H1 (cell line): Measurements from ENCODE around the gene CCDC112. TPM values are rescaled to one million over a fixed set of nuclear protein-coding genes. Genes with fewer than 3 reads are reported as not detected.

ENCODE experiments used
- CTCF ChIA-PET: fragments of 300-600 bp; sonication (Branson Sonifier 250); formaldehyde crosslinking; loops from one replicate; lab custom pipeline; 2021; ENCODE audit not compliant: partially characterized antibody; lab: Charles Lee
- POLR2A ChIA-PET: fragments of 300-600 bp; sonication (Branson Sonifier 250); formaldehyde crosslinking; loops from one replicate; lab custom pipeline; 2021; ENCODE audit warnings: inconsistent platforms; ENCODE audit not compliant: partially characterized antibody; lab: Charles Lee
- DNase-seq, 2 experiments: peaks; one replicate each; pipeline versions ENCODE4 v3.0.0 to v3.0.0-alpha.2; 2010 to 2022; ENCODE audit warnings: low spot score in 2 of 2, low read depth in 1 of 2, mixed read lengths in 1 of 2
- FAIRE-seq: peaks from 2 replicates; lab custom pipeline; 2011; peaks lifted over from hg19 to GRCh38; lab: Jason Lieb, UNC
- H2AFZ ChIP-seq: 2 replicates; pipeline ENCODE4 v1.8.1; 2012; ENCODE audit warnings: low read length, inconsistent platforms
- H2AK5ac ChIP-seq: 2 replicates; pipeline ENCODE4 v1.6.1; 2013; ENCODE audit warnings: low read depth, low read length
- H2BK120ac ChIP-seq: replicated peaks from 2 replicates; pipeline ENCODE3; 2013; ENCODE audit warnings: low read depth, low read length, inconsistent platforms
- H2BK12ac ChIP-seq: 2 replicates; pipeline ENCODE4 v1.6.1; 2013; ENCODE audit warnings: low read depth, low read length
- H2BK15ac ChIP-seq: 2 replicates; pipeline ENCODE4 v1.6.1; 2013; ENCODE audit warnings: low read length
- H2BK20ac ChIP-seq: 2 replicates; pipeline ENCODE4 v1.6.1; 2013; ENCODE audit warnings: low read length
- H2BK5ac ChIP-seq: 2 replicates; pipeline ENCODE4 v1.6.1; 2013; ENCODE audit warnings: low read depth, low read length
- H3K14ac ChIP-seq: 2 replicates; pipeline ENCODE4 v1.6.1; 2013; ENCODE audit warnings: inconsistent platforms; ENCODE audit not compliant: insufficient read length
- H3K18ac ChIP-seq: 2 replicates; pipeline ENCODE4 v1.6.1; 2013; ENCODE audit warnings: low read length; ENCODE audit errors: extremely low read depth
- H3K23ac ChIP-seq: 2 replicates; pipeline ENCODE4 v1.6.1; 2013; ENCODE audit warnings: inconsistent platforms; ENCODE audit not compliant: insufficient read length
- H3K23me2 ChIP-seq: 2 replicates; pipeline ENCODE4 v1.6.1; 2013; ENCODE audit warnings: low read depth, low read length
- H3K27ac ChIP-seq: 2 replicates; pipeline ENCODE4 v1.6.1; 2011; ENCODE audit warnings: low read depth, low read length, inconsistent platforms
- H3K27me3 ChIP-seq, 4 experiments: replicated peaks in 1 of 4; 1 replicate in 1 of 4; 2 replicates in 3 of 4; pipeline versions ENCODE4 v1.6.1 to v1.8.1; 2011 to 2013; ENCODE audit warnings: low read length in 3 of 4, mild to moderate bottlenecking in 3 of 4, inconsistent platforms in 2 of 4, mixed read lengths in 2 of 4, moderate library complexity in 1 of 4; ENCODE audit not compliant: control insufficient read depth in 3 of 4, insufficient read depth in 3 of 4; ENCODE audit errors: extremely low read depth in 1 of 4
- H3K36me3 ChIP-seq, 4 experiments: 2 replicates each; pipeline versions ENCODE4 v1.6.1 to v1.8.1; 2011 to 2013; ENCODE audit warnings: mild to moderate bottlenecking in 4 of 4, low read length in 3 of 4, moderate library complexity in 2 of 4, control low read depth in 1 of 4, inconsistent platforms in 1 of 4; ENCODE audit not compliant: insufficient read depth in 4 of 4, control insufficient read depth in 2 of 4
- H3K4ac ChIP-seq: replicated peaks from 2 replicates; pipeline ENCODE3; 2013; ENCODE audit warnings: low read length, low read depth, mixed read lengths, inconsistent platforms; ENCODE audit not compliant: insufficient read length
- H3K4me1 ChIP-seq, 4 experiments: replicated peaks in 1 of 4; 1 replicate in 1 of 4; 2 replicates in 3 of 4; pipeline versions ENCODE4 v1.6.1 to v1.8.1; 2011 to 2013; ENCODE audit warnings: low read length in 3 of 4, inconsistent platforms in 2 of 4, mixed read lengths in 1 of 4; ENCODE audit not compliant: insufficient read depth in 4 of 4, control insufficient read depth in 3 of 4
- H3K4me2 ChIP-seq, 2 experiments: 2 replicates each; pipeline versions ENCODE4 v1.6.1 to v1.8.1; 2011 to 2013; ENCODE audit warnings: low read depth in 2 of 2, low read length in 2 of 2, control low read depth in 1 of 2, inconsistent platforms in 1 of 2, mild to moderate bottlenecking in 1 of 2; ENCODE audit not compliant: insufficient read depth in 1 of 2
- H3K4me3 ChIP-seq, 4 experiments: fragments of 200-600, 300-600 bp in 1 of 4; sonication (generic), shearing (Covaris generic), sonication (Bioruptor Twin) in 1 of 4; 2 replicates each; pipeline versions ENCODE4 v1.5.1 to v1.8.1; 2011 to 2016; ENCODE audit warnings: low read length in 4 of 4, low read depth in 3 of 4, control low read depth in 2 of 4, inconsistent platforms in 2 of 4, mild to moderate bottlenecking in 2 of 4, mixed read lengths in 1 of 4, moderate library complexity in 1 of 4; ENCODE audit not compliant: insufficient read depth in 2 of 4; ENCODE audit errors: extremely low read depth in 1 of 4
- H3K56ac ChIP-seq: replicated peaks from 2 replicates; pipeline ENCODE3; 2013; ENCODE audit warnings: low read depth, mild to moderate bottlenecking, mixed read lengths, low read length, inconsistent platforms; ENCODE audit not compliant: insufficient read length
- H3K79me1 ChIP-seq: 2 replicates; pipeline ENCODE4 v1.6.1; 2013; ENCODE audit warnings: low read depth, low read length, control low read depth
- H3K79me2 ChIP-seq, 2 experiments: 2 replicates each; pipeline versions ENCODE4 v1.6.1 to v1.8.1; 2012 to 2013; ENCODE audit warnings: low read length in 2 of 2, mild to moderate bottlenecking in 2 of 2, inconsistent platforms in 1 of 2; ENCODE audit not compliant: insufficient read depth in 2 of 2, control insufficient read depth in 1 of 2
- H3K9ac ChIP-seq, 4 experiments: replicated peaks in 1 of 4; 1 replicate in 1 of 4; 2 replicates in 3 of 4; pipeline versions ENCODE4 v1.6.1 to v1.8.1; 2011 to 2013; ENCODE audit warnings: low read depth in 3 of 4, low read length in 3 of 4, control low read depth in 2 of 4, mild to moderate bottlenecking in 2 of 4, moderate library complexity in 2 of 4, inconsistent platforms in 1 of 4; ENCODE audit errors: extremely low read depth in 1 of 4
- H3K9me3 ChIP-seq, 2 experiments: 2 replicates each; pipeline versions ENCODE4 v1.6.1 to v1.8.1; 2012 to 2013; ENCODE audit warnings: mild to moderate bottlenecking in 2 of 2, moderate library complexity in 2 of 2, control low read depth in 1 of 2, inconsistent platforms in 1 of 2, low read depth in 1 of 2, low read length in 1 of 2, mixed read lengths in 1 of 2; ENCODE audit not compliant: insufficient read depth in 2 of 2
- H4K20me1 ChIP-seq, 2 experiments: replicated peaks in 1 of 2; 2 replicates each; pipeline versions ENCODE3 to v1.8.1; 2011 to 2013; ENCODE audit warnings: inconsistent platforms in 2 of 2, low read length in 2 of 2, mild to moderate bottlenecking in 1 of 2; ENCODE audit not compliant: insufficient read depth in 2 of 2, control insufficient read depth in 1 of 2
- H4K5ac ChIP-seq: 2 replicates; pipeline ENCODE4 v1.6.1; 2013; ENCODE audit warnings: low read length, low read depth, mixed read lengths, inconsistent platforms; ENCODE audit not compliant: insufficient read length
- H4K8ac ChIP-seq: 2 replicates; pipeline ENCODE4 v1.8.0; 2013; ENCODE audit warnings: mild to moderate bottlenecking, moderate library complexity, low read length, inconsistent platforms; ENCODE audit not compliant: insufficient read depth; ENCODE audit errors: extremely low read depth
- H4K91ac ChIP-seq: replicated peaks from 2 replicates; pipeline ENCODE3; 2013; ENCODE audit warnings: low read length, mixed read lengths, inconsistent platforms; ENCODE audit not compliant: insufficient read length
- EGR1 ChIP-seq: IDR thresholded peaks from 2 replicates; pipeline ENCODE4 v1.6.1; 2011; ENCODE audit warnings: low read depth, low read length, borderline replicate concordance
- HDAC6 ChIP-seq: IDR thresholded peaks from one replicate; pipeline ENCODE4 v1.7.1; 2012; ENCODE audit warnings: low read depth, mild to moderate bottlenecking, inconsistent platforms, low read length, moderate library complexity
- POLR2A ChIP-seq, 2 experiments: IDR thresholded peaks; 1 replicate in 1 of 2; 2 replicates in 1 of 2; pipeline ENCODE4 v1.6.1; 2011; ENCODE audit warnings: low read depth in 2 of 2, low read length in 2 of 2, mild to moderate bottlenecking in 2 of 2; ENCODE audit errors: control extremely low read depth in 1 of 2
- SIRT6 ChIP-seq: IDR thresholded peaks from one replicate; pipeline ENCODE4 v1.7.1; 2012; ENCODE audit warnings: low read length, inconsistent platforms
- SUZ12 ChIP-seq: fragments of 200-600 bp; sonication (generic); IDR thresholded peaks from 2 replicates; pipeline ENCODE4 v1.6.1; 2012; ENCODE audit warnings: mild to moderate bottlenecking, inconsistent platforms, low read length, moderate library complexity, mixed read lengths
- WGBS, 2 experiments: shearing (Covaris generic) in 1 of 2; methylation state at CpG; one replicate each; pipeline versions ENCODE4 v1.1.6 to v1.1.7; 2013 to 2015; ENCODE audit warnings: low lambda C conversion rate in 2 of 2, mixed read lengths in 2 of 2, inconsistent platforms in 1 of 2, low coverage in 1 of 2, missing lambda C conversion rate in 1 of 2; ENCODE audit not compliant: insufficient replicate concordance in 2 of 2, insufficient coverage in 1 of 2, insufficient read length in 1 of 2; ENCODE audit errors: extremely low coverage in 1 of 2, missing lambda C conversion rate in 1 of 2; 5-methylcytosine and 5-hydroxymethylcytosine counted together
- polyA plus RNA-seq, 7 experiments: library from polyadenylated mRNA; depleted of rRNA in 3 of 7; stranded (reverse) in 5 of 7; unstranded in 2 of 7; fragments of >200 nt in 5 of 7; fragments of 200-250 nt in 2 of 7; gene quantifications; 1 replicate in 5 of 7; 2 replicates in 1 of 7; 4 replicates in 1 of 7; pipeline versions ENCODE4 v1.2.1 to v1.2.3, GENCODE V29; 2011 to 2013; ENCODE audit warnings: missing spikeins in 2 of 7, mixed read lengths in 2 of 7
- total RNA-seq: library from RNA; stranded (reverse); fragmentation: NEBNext Ultra II Directional; extraction: Animal tissue kit (Norgen Biotek cat#: 25700); gene quantifications from 2 replicates; pipeline ENCODE4 v1.2.1, GENCODE V29; 2021

CCDC112 gene
- total and polyA plus RNA-seq, 2 of the 8 experiments (the other 6 are each of a cell fraction or from before 2014, with no cell fraction given): 3.3 to 15.6 TPM

- Histone ChIP-seq H2BK5ac (no peak overlapping the region), H4K5ac (no peak overlapping the region), H3K9me3 (no peaks in the 10 kb centered on the region), H3K4ac (no peak overlapping the region), H3K27ac (no peak overlapping the region), H4K20me1 (no peaks in the 10 kb centered on the region), H3K23ac (no peak overlapping the region), H3K4me1 (no peaks in the 10 kb centered on the region), H3K79me2 (no peaks in the 10 kb centered on the region), H3K4me2 (no peak overlapping the region), H3K14ac (no peak overlapping the region), H2BK12ac (no peak overlapping the region), H2BK20ac (no peak overlapping the region), H2BK15ac (no peak overlapping the region), H3K9ac (no peak overlapping the region), H3K36me3 (no peaks in the 10 kb centered on the region), H2AK5ac (no peak overlapping the region), H3K23me2 (no peaks in the 10 kb centered on the region), H2AFZ (no peak overlapping the region), H2BK120ac (no peak overlapping the region), H3K27me3 (no peaks in the 10 kb centered on the region), H3K18ac (no peak overlapping the region), H3K4me3 (no peak overlapping the region), H3K56ac (no peak overlapping the region), H4K8ac (no peak overlapping the region), H4K91ac (no peak overlapping the region), H3K79me1 (no peaks in the 10 kb centered on the region)
- POLR2A ChIA-PET: no interaction called here
- TF ChIP-seq POLR2A (IDR thresholded peaks at IDR 0.05; ENCODE audit: control extremely low read depth in 1 of 2, low read depth in 2 of 2, low read length in 2 of 2) (no peak), EGR1 (no peak), SUZ12 (no peak), SIRT6 (no peak), HDAC6 (no peak)
- CTCF ChIA-PET: no interaction called here
- 93% methylated on average over 2 of the region's 2 CpGs; no CpG with 5 or more reads in 1 of the 2 experiments for WGBS, 2 experiments
- no peak for FAIRE-seq
- no peak for DNase-seq
Observed at GRCh38 chr5:115341745-115342144, 45.3 kb upstream of the CCDC112 start.
